KMS-11 (cell line): ENCODE measurements around the gene UBE2E1.

Experiments used
- H2AFZ ChIP-seq: fragments of 200-600 bp; sonication (generic); 2 replicates; pipeline ENCODE4 v1.6.1; 2016; ENCODE audit warnings: antibody characterized with exemption, mixed run types, low read depth
- H3K27ac ChIP-seq: fragments of 200-600 bp; sonication (generic); 2 replicates; pipeline ENCODE4 v1.6.1; 2016; ENCODE audit warnings: mild to moderate bottlenecking, mixed run types
- H3K27me3 ChIP-seq: fragments of 200-600 bp; sonication (generic); 2 replicates; pipeline ENCODE4 v1.6.1; 2017; ENCODE audit warnings: mild to moderate bottlenecking, low read depth, mixed run types, moderate library complexity; ENCODE audit not compliant: insufficient read depth
- H3K36me3 ChIP-seq: fragments of 200-600 bp; sonication (generic); 2 replicates; pipeline ENCODE4 v1.6.1; 2017; ENCODE audit warnings: mild to moderate bottlenecking, mixed run types; ENCODE audit not compliant: insufficient read depth
- H3K4me1 ChIP-seq: fragments of 200-600 bp; sonication (generic); 2 replicates; pipeline ENCODE4 v1.6.1; 2016; ENCODE audit warnings: mild to moderate bottlenecking, low read depth, mixed run types; ENCODE audit not compliant: poor library complexity, severe bottlenecking
- H3K4me2 ChIP-seq: fragments of 200-600 bp; sonication (generic); 2 replicates; pipeline ENCODE4 v1.7.0; 2016; ENCODE audit warnings: mild to moderate bottlenecking, mixed run types
- H3K4me3 ChIP-seq: fragments of 200-600 bp; sonication (generic); IDR thresholded peaks from 2 replicates; pipeline ENCODE4 v1.6.1; 2017; ENCODE audit warnings: low read depth, low read length, mixed read lengths; ENCODE audit not compliant: insufficient read depth
- H3K79me2 ChIP-seq: fragments of 200-600 bp; sonication (generic); 2 replicates; pipeline ENCODE4 v1.6.1; 2016; ENCODE audit warnings: low read depth, mixed run types; ENCODE audit not compliant: insufficient read depth
- H3K9ac ChIP-seq: fragments of 200-600 bp; sonication (generic); 2 replicates; pipeline ENCODE4 v1.6.1; 2016; ENCODE audit warnings: mild to moderate bottlenecking, mixed run types
- H4K20me1 ChIP-seq: fragments of 200-600 bp; sonication (generic); 2 replicates; pipeline ENCODE4 v1.6.1; 2016; ENCODE audit warnings: mild to moderate bottlenecking, mixed run types; ENCODE audit not compliant: insufficient read depth
- TF ChIP-seq, protein P1 (sequence below): fragments of 200-600 bp; sonication (generic); conservative IDR thresholded peaks from 2 replicates; pipeline ENCODE4 v1.6.1; 2017; ENCODE audit warnings: low read depth, mild to moderate bottlenecking, antibody characterized with exemption, low read length, moderate library complexity, mixed read lengths

Gene UBE2E1

DNA sequence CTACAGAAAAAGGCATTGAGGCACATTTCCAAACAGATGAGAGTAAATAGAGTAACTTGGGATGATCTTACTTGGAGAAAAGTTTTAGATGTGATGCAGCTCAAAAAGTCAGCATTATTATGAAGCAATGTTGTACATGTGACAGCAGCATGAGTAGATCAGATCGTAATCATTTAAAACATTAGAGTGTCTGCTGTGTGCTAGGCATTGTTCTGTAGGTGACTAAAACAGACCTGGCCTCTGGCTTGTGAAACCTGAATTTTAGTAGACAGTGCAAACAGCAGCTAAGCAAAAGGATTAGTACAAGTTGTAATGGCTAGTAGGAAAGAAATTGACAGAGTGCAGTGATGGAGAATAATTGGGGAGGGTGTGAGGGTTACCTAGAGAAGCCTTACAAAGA lies 15.1 kb downstream of the UBE2E1 start:
- Histone ChIP-seq H2AFZ (no peak overlapping the region), H3K9ac (no peak overlapping the region), H3K4me2 (no peak overlapping the region), H3K36me3 (no peaks in the 10 kb centered on the region; the same call in 1 of the 2 replicates), H3K4me1 (peaks cover 34% of the 10 kb centered on the region), H3K79me2 (peaks cover 94% of the 10 kb centered on the region), H4K20me1 (peaks cover 21% of the 10 kb centered on the region), H3K27me3 (no peaks in the 10 kb centered on the region), H3K27ac (no peak overlapping the region), H3K4me3 (no peak overlapping the region)
- TF ChIP-seq, protein P1, sequence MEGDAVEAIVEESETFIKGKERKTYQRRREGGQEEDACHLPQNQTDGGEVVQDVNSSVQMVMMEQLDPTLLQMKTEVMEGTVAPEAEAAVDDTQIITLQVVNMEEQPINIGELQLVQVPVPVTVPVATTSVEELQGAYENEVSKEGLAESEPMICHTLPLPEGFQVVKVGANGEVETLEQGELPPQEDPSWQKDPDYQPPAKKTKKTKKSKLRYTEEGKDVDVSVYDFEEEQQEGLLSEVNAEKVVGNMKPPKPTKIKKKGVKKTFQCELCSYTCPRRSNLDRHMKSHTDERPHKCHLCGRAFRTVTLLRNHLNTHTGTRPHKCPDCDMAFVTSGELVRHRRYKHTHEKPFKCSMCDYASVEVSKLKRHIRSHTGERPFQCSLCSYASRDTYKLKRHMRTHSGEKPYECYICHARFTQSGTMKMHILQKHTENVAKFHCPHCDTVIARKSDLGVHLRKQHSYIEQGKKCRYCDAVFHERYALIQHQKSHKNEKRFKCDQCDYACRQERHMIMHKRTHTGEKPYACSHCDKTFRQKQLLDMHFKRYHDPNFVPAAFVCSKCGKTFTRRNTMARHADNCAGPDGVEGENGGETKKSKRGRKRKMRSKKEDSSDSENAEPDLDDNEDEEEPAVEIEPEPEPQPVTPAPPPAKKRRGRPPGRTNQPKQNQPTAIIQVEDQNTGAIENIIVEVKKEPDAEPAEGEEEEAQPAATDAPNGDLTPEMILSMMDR: no peak

DNA sequence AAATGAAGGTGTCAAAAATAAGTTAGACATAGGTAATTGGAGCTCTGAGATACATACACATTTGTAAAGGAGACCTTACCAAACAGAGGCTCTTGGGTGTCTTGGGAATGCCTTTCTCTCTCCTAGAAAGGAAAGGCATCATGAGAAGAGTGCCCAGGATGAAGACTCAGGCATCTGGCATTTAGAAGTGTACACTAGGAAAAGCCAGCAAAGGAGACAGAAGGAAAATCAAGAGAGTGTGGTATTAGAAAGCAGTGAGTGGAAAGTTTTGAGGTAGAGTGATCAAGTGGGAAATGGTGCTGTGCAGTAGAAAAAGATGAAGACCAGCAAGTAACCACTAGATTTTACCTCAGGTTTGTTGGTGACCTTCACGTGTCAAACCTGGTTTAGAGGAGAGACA lies 16.1 kb downstream of the UBE2E1 start:
- H3K36me3 ChIP-seq: no peaks in the 10 kb centered on the region; the same call in 1 of the 2 replicates
- H3K4me3 ChIP-seq: no peak overlapping the region

DNA sequence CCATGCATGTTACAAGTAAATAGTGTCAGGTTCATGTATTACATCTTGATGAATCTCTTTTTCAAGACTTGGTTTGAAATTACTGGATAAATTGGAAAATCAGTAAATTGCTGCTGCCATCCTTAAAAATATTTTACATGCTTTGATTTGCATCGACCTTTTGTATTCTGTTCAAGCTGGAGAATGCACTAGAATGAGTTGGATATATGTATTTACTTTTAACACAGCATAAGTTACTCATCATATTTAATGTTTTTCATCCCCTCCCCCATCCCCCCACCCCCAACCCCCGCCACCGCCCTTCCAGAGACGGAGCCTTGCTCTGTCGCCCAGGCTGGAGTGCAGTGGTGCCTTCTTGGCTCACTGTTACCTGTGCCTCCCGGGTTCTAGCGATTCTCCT lies 16.8 kb downstream of the UBE2E1 start:
- Histone ChIP-seq H3K79me2 (peaks cover 94% of the 10 kb centered on the region), H2AFZ (no peak overlapping the region), H3K4me1 (peaks cover 47% of the 10 kb centered on the region), H3K27me3 (no peaks in the 10 kb centered on the region), H3K4me3 (no peak overlapping the region), H3K9ac (no peak overlapping the region), H3K36me3 (no peaks in the 10 kb centered on the region; the same call in 1 of the 2 replicates), H3K4me2 (no peak overlapping the region), H3K27ac (no peak overlapping the region), H4K20me1 (peaks cover 30% of the 10 kb centered on the region)
- TF ChIP-seq, protein P1: no peak

More for the DNA sequence above, 16.1 kb downstream of the UBE2E1 start:
- Histone ChIP-seq H3K27me3 (no peaks in the 10 kb centered on the region), H2AFZ (no peak overlapping the region), H3K79me2 (peaks cover 94% of the 10 kb centered on the region), H4K20me1 (peaks cover 29% of the 10 kb centered on the region), H3K9ac (no peak overlapping the region), H3K27ac (no peak overlapping the region), H3K4me2 (no peak overlapping the region), H3K4me1 (peaks cover 40% of the 10 kb centered on the region)
- TF ChIP-seq, protein P1: no peak

DNA sequence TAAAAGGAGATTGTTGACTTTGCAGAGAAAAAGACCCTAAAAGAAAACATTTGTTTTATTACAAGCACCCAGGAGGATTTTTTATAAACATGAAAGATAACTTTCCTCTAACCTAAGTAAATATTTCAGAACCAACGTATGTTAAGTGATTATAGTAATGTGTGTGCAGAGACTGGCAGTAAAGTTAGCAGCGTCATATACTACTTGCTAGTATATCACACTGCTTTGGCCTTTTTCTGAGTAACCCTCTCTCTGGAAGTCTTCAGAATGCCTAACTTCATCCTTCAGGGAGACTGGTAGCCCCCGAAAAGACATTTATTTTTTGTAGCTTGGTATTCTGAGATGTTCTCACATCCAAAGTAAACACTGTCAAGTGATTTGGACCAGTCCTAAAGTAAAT lies 17.9 kb downstream of the UBE2E1 start:
- Histone ChIP-seq H3K79me2 (peaks cover 94% of the 10 kb centered on the region), H3K4me3 (no peak overlapping the region), H3K4me1 (peaks cover 53% of the 10 kb centered on the region), H3K9ac (no peak overlapping the region), H3K27ac (no peak overlapping the region), H3K4me2 (no peak overlapping the region), H3K36me3 (no peaks in the 10 kb centered on the region; the same call in 1 of the 2 replicates), H2AFZ (no peak overlapping the region), H3K27me3 (no peaks in the 10 kb centered on the region), H4K20me1 (peaks cover 24% of the 10 kb centered on the region)
- TF ChIP-seq, protein P1: no peak
